Transverse colon (tissue), 4 donors: ENCODE results near the gene FKBP2. TPM values are rescaled to one million over a fixed set of nuclear protein-coding genes. Genes with fewer than 3 reads are reported as not detected.

Experiments used
- DNase-seq: peaks from one replicate; pipeline ENCODE4 v3.0.0-alpha.2; 2019
- H3K27ac ChIP-seq, 4 donors: fragments of 200-600 bp; sonication (generic); 2 replicates each; pipeline ENCODE4 v1.5.1; 2016 to 2018; ENCODE audit warnings: inconsistent platforms in 4 of 4
- H3K27me3 ChIP-seq: fragments of 200-600 bp; sonication (generic); 2 replicates; pipeline ENCODE4 v1.5.1; 2017; ENCODE audit warnings: inconsistent platforms
- H3K36me3 ChIP-seq, 4 donors: fragments of 200-600 bp; sonication (generic); 2 replicates each; pipeline ENCODE4 v1.5.1; 2017 to 2019; ENCODE audit warnings: inconsistent platforms in 4 of 4
- H3K4me1 ChIP-seq, 4 donors: fragments of 200-600 bp; sonication (generic); 2 replicates each; pipeline ENCODE4 v1.5.1; 2017 to 2020; ENCODE audit warnings: inconsistent platforms in 4 of 4
- H3K4me3 ChIP-seq, 4 donors: fragments of 200-600 bp; sonication (generic); 1 replicate in 1 of 4; 2 replicates in 3 of 4; pipeline versions ENCODE4 v1.5.1 to v1.6.1; 2017 to 2019; ENCODE audit warnings: inconsistent platforms in 4 of 4
- H3K9me3 ChIP-seq, 2 donors: fragments of 200-600 bp; sonication (generic); 2 replicates each; pipeline ENCODE4 v1.5.1; 2017 to 2019; ENCODE audit warnings: inconsistent platforms in 2 of 2
- EP300 ChIP-seq: sonication (generic); formaldehyde crosslinking; IDR thresholded peaks from one replicate; pipeline ENCODE4 v1.6.1; 2017; ENCODE audit warnings: antibody characterized with exemption, low read depth
- POLR2A ChIP-seq: fragments of 450-650 bp; IDR thresholded peaks from one replicate; pipeline ENCODE4 v1.6.1; 2016; ENCODE audit warnings: antibody characterized with exemption, mild to moderate bottlenecking, moderate library complexity
- POLR2AphosphoS5 ChIP-seq, 3 donors: sonication (generic); formaldehyde crosslinking; IDR thresholded peaks; one replicate each; pipeline ENCODE4 v1.6.1; 2016; ENCODE audit warnings: antibody characterized with exemption in 3 of 3
- WGBS, 2 donors: methylation state at CpG; one replicate each; pipeline ENCODE4 v1.1.5; 2018; ENCODE audit warnings: low coverage in 1 of 2; 5-methylcytosine and 5-hydroxymethylcytosine counted together
- in situ Hi-C, 4 donors: fragments of 200-750 bp; cut with MboI; loops; one replicate each; pipeline versions ENCODE4 v1.15.0 to v1.15.1; 2017; ENCODE audit warnings: low sequenced_read_pairs in 3 of 4, low pct_ligation_motif_present in 1 of 4, low pct_unique_long_range_greater_than_20kb in 1 of 4
- intact Hi-C: fragments of 100-400 bp; cut with DNase I; formaldehyde crosslinking; loops from one replicate; pipeline ENCODE4 v1.15.1; 2023; ENCODE audit warnings: low total_unique reads
- total RNA-seq, 4 donors: library from RNA; depleted of rRNA; stranded (reverse); fragments of >200 nt; gene quantifications; one replicate each; pipeline ENCODE4 v1.1.0, GENCODE V29; 2016
- TF ChIP-seq, protein P1 (sequence below), 5 experiments: fragments of 200-600 bp in 3 of 5; fragments of 450-650 bp in 2 of 5; sonication (generic) in 3 of 5; IDR thresholded peaks; 1 replicate in 2 of 5; 2 replicates in 3 of 5; pipeline ENCODE4 v1.5.1; 2016 to 2017; ENCODE audit warnings: antibody characterized with exemption in 5 of 5, inconsistent platforms in 3 of 5, mild to moderate bottlenecking in 2 of 5, moderate library complexity in 1 of 5

FKBP2 gene
- total RNA-seq, 4 donors from 2014 or later: 63.6 to 203 (median 102) TPM

DNA sequence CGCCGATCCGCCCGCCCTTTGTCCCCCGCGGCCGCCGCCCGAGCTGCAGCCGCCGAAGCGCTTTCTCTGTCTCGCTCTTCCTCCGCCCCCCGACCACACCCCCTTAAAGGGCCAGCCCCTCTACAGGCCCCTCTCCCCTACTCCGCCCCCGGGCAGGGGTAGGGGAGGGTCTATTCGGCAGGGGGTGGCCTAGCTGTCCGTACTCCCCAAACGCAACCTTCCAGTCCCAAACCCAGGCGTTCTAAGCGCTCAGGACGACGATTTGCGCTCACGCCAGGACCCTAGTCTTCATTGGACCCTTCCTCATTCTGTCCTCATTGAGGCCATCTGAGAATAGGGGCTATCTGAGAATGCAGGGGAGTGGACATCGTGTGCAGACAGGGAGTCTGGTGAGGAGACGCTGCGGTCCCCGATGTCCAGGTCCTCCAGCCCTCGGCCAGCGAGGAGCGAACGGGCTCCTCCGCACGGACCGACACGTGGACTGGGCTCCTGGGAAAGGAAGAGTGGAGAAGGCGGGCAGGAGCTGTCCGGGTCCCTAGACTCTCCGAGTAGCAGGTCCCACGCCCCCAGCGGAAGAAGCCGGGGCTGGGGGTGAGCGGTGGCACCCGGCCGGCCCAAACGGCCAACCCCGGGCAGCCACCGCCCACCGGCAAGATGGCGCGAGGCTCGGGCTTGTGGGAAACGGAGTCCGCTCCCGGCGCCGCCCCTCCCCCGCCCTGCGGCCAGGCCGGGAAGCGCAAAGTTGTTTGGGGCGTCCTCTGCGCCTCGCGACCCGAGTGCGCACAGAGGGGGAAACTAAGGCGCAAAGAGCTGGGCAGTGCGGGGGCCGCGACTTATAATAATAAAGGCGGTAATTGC lies 6.2 kb downstream of the FKBP2 start, which contains the start of gene PPP1R14B:
Gene PPP1R14B, minus strand, starts transcription at position 73 of the 858 bp plus-strand sequence. CDS start 270 bp downstream, outside the sequence.
- peak within 1 kb of the TSS; percentile 90 to 99 (median 94) for H3K27ac ChIP-seq

GRCh38 chr11:64247729-64248531 lies 7.0 kb downstream of the FKBP2 start:
- Histone ChIP-seq H3K4me3 (peak overlapping the region; percentile 12 to 68 (median 64)), H3K9me3 (no peaks in the 10 kb centered on the region), H3K27me3 (no peaks in the 10 kb centered on the region), H3K4me1 (peaks cover 21 to 50% (median 42%) of the 10 kb centered on the region in 4 donors), H3K36me3 (no peaks in the 10 kb centered on the region), H3K27ac (peak overlapping the region; percentile 90 to 99 (median 94))
- DNase-seq: peak; percentile 29
- in situ Hi-C loops (no loop called here), intact Hi-C loops (no loop called here)
- 43 to 50% methylated on average over 12 to 31 of the region's 31 CpGs for WGBS, 2 donors
- no peak for TF ChIP-seq POLR2A
- no peak for TF ChIP-seq POLR2AphosphoS5 (IDR thresholded peaks at IDR 0.05)
- TF ChIP-seq, protein P1, sequence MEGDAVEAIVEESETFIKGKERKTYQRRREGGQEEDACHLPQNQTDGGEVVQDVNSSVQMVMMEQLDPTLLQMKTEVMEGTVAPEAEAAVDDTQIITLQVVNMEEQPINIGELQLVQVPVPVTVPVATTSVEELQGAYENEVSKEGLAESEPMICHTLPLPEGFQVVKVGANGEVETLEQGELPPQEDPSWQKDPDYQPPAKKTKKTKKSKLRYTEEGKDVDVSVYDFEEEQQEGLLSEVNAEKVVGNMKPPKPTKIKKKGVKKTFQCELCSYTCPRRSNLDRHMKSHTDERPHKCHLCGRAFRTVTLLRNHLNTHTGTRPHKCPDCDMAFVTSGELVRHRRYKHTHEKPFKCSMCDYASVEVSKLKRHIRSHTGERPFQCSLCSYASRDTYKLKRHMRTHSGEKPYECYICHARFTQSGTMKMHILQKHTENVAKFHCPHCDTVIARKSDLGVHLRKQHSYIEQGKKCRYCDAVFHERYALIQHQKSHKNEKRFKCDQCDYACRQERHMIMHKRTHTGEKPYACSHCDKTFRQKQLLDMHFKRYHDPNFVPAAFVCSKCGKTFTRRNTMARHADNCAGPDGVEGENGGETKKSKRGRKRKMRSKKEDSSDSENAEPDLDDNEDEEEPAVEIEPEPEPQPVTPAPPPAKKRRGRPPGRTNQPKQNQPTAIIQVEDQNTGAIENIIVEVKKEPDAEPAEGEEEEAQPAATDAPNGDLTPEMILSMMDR (IDR thresholded peaks at IDR 0.05): no peak
- no peak for TF ChIP-seq EP300

More for the DNA sequence above, 6.2 kb downstream of the FKBP2 start, which contains the start of gene PPP1R14B:
- intact Hi-C loops: no loop called here
- H3K27me3 ChIP-seq: no peaks in the 10 kb centered on the region
- DNase-seq: peak; percentile 92
- in situ Hi-C loops: no loop called here
- H3K4me3 ChIP-seq: peak within 1 kb of the TSS; percentile 62 to 78 (median 70)
- no peaks in the 10 kb centered on the region for H3K9me3 ChIP-seq
- H3K4me1 ChIP-seq: peaks cover 23 to 50% (median 41%) of the 10 kb centered on the region in 4 donors
- WGBS, 2 donors: 2% methylated on average over 45 of the region's 74 CpGs; no CpG with 5 or more reads in 1 of the 2 donors
- H3K36me3 ChIP-seq: no peaks in the 10 kb centered on the region
- TF ChIP-seq POLR2AphosphoS5 (IDR thresholded peaks at IDR 0.05): peak in 2 of 3 donors; percentile 48 to 65
- TF ChIP-seq POLR2A: peak; percentile 54
- TF ChIP-seq, protein P1 (IDR thresholded peaks at IDR 0.05): peak in 3 of 5 experiments; percentile 16 to 39 (median 21)
- TF ChIP-seq EP300: no peak

- TF ChIP-seq EP300 (no peak), POLR2AphosphoS5 (IDR thresholded peaks at IDR 0.05) (no peak), POLR2A (no peak)
- TF ChIP-seq, protein P1 (IDR thresholded peaks at IDR 0.05): no peak
- in situ Hi-C loops (no loop called here), intact Hi-C loops (no loop called here)
- H3K36me3 ChIP-seq: no peaks in the 10 kb centered on the region
- DNase-seq: peak; percentile 11
- H3K4me3 ChIP-seq: no peak overlapping the region
- 78% methylated on average over 7 of the region's 7 CpGs; no CpG with 5 or more reads in 1 of the 2 donors for WGBS, 2 donors
- H3K27ac ChIP-seq: no peak overlapping the region
- no peaks in the 10 kb centered on the region for H3K27me3 ChIP-seq
- no peaks in the 10 kb centered on the region for H3K9me3 ChIP-seq
- peaks cover 21 to 50% (median 43%) of the 10 kb centered on the region in 4 donors for H3K4me1 ChIP-seq
These were observed 7.7 kb downstream of the FKBP2 start for GRCh38 chr11:64248578-64248977.

DNA sequence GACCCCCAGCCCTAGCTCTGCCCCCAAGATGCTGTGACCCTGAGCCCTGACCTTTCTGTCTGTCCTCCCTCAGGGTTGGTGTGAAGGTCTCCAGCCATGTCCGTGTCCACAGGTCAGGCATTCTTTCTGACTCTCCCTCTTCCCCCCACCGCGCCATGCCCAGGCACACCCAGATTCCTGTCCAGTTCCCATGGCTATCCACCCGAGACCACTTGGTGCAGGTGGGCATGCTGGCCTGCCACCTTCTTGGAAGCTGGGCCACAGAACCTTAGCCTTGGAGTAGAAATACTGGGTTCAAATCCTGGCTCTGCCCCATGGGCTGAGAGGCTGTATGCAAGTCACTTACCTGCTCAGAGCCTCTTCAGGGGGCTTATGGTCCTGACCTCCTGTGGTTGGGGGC lies 8.1 kb downstream of the FKBP2 start:
- H3K27ac ChIP-seq: no peak overlapping the region
- H3K27me3 ChIP-seq: no peaks in the 10 kb centered on the region
- H3K4me3 ChIP-seq: no peak overlapping the region
- no peak for TF ChIP-seq EP300
- no peaks in the 10 kb centered on the region for H3K9me3 ChIP-seq
- WGBS, 2 donors: 95% methylated on average over 4 of the region's 4 CpGs; no CpG with 5 or more reads in 1 of the 2 donors
- no peak for DNase-seq
- peaks cover 21 to 52% (median 44%) of the 10 kb centered on the region in 4 donors for H3K4me1 ChIP-seq
- intact Hi-C loops (no loop called here), in situ Hi-C loops (no loop called here)
- H3K36me3 ChIP-seq: no peaks in the 10 kb centered on the region
